Activated CD8-positive, alpha-beta T cell treated with anti-CD3 and anti-CD28 coated beads for 36 hours (primary cell): ENCODE measurements around the gene PLEKHB2. TPM values are rescaled to one million over a fixed set of nuclear protein-coding genes. Genes with fewer than 3 reads are reported as not detected.
"Not testable (repeated sequence)": the region's sequence is repeated elsewhere in the genome, so short reads cannot be mapped to it uniquely, and the experiment has no call there.

ENCODE experiments used
- ATAC-seq: fragments of 200-7000 bp; cut with Tn5 transposase; one replicate; pipeline ENCODE4 v1.10.0; 2021; ENCODE audit warnings: mild to moderate bottlenecking, moderate library complexity
- CTCF ChIA-PET: fragments of 350-600 bp; sonication (Branson Sonifier 250); formaldehyde crosslinking; loops from one replicate; lab custom pipeline; 2021; ENCODE audit warnings: antibody characterized with exemption; lab: Charles Lee
- POLR2A ChIA-PET: fragments of 350-600 bp; sonication (Branson Sonifier 250); formaldehyde crosslinking; loops from one replicate; lab custom pipeline; 2021; ENCODE audit warnings: antibody characterized with exemption; lab: Charles Lee
- DNase-seq: peaks from one replicate; pipeline ENCODE4 v3.0.0-alpha.2; 2020
- H3K27ac Mint-ChIP-seq: one replicate; pipeline ENCODE4 v1.8.0; 2021; ENCODE audit warnings: mild to moderate bottlenecking, mixed read lengths
- H3K27me3 Mint-ChIP-seq: one replicate; pipeline ENCODE4 v1.8.0; 2021; ENCODE audit warnings: mixed read lengths
- H3K36me3 Mint-ChIP-seq: one replicate; pipeline ENCODE4 v1.8.0; 2021; ENCODE audit warnings: low read depth, mixed read lengths
- H3K4me1 Mint-ChIP-seq: one replicate; pipeline ENCODE4 v1.8.0; 2021; ENCODE audit warnings: low read depth, mixed read lengths
- H3K4me3 Mint-ChIP-seq: one replicate; pipeline ENCODE4 v1.8.0; 2021; ENCODE audit warnings: mild to moderate bottlenecking, moderate library complexity, mixed read lengths
- H3K9me3 Mint-ChIP-seq: one replicate; pipeline ENCODE4 v1.8.0; 2021; ENCODE audit warnings: mixed read lengths
- intact Hi-C: fragments of 100-400 bp; cut with micrococcal nuclease; formaldehyde crosslinking; loops from one replicate; pipeline ENCODE4 v1.10.0; 2022
- total RNA-seq, 2 experiments: library from RNA; stranded (reverse); gene quantifications; one replicate each; pipeline ENCODE4 v1.2.3, GENCODE V29; 2021
- TF ChIP-seq, protein P1 (sequence below): fragments of 200-600 bp; IDR thresholded peaks from one replicate; pipeline ENCODE4 v1.8.0; 2022; ENCODE audit warnings: antibody characterized with exemption, mild to moderate bottlenecking

Gene PLEKHB2
- total RNA-seq, 2 experiments from 2014 or later = 47.3 to 49.4 TPM

- peaks cover 70% of the 10 kb centered on the region for H3K4me1 Mint-ChIP-seq
- CTCF ChIA-PET = interaction anchor here (1.2 kb wide), 1 partner anchor 25 kb away, joined by 3 read pairs; no protein-coding TSS in a partner anchor
- H3K27ac Mint-ChIP-seq = no peak overlapping the region
- peaks cover 58% of the 10 kb centered on the region for H3K36me3 Mint-ChIP-seq
- TF ChIP-seq, protein P1, sequence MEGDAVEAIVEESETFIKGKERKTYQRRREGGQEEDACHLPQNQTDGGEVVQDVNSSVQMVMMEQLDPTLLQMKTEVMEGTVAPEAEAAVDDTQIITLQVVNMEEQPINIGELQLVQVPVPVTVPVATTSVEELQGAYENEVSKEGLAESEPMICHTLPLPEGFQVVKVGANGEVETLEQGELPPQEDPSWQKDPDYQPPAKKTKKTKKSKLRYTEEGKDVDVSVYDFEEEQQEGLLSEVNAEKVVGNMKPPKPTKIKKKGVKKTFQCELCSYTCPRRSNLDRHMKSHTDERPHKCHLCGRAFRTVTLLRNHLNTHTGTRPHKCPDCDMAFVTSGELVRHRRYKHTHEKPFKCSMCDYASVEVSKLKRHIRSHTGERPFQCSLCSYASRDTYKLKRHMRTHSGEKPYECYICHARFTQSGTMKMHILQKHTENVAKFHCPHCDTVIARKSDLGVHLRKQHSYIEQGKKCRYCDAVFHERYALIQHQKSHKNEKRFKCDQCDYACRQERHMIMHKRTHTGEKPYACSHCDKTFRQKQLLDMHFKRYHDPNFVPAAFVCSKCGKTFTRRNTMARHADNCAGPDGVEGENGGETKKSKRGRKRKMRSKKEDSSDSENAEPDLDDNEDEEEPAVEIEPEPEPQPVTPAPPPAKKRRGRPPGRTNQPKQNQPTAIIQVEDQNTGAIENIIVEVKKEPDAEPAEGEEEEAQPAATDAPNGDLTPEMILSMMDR = no peak
- DNase-seq = no peak
- ATAC-seq = no peak
- POLR2A ChIA-PET = interaction anchor here (0.6 to 1.5 kb wide), 3 partner anchors 19 to 74 kb away, joined by 3 to 5 read pairs (median 3); partner anchors contain the start of gene FAM168B
- no peaks in the 10 kb centered on the region for H3K27me3 Mint-ChIP-seq
- intact Hi-C loops = no loop called here
- H3K4me3 Mint-ChIP-seq = no peak overlapping the region
- peaks cover 15% of the 10 kb centered on the region for H3K9me3 Mint-ChIP-seq
These were observed 7.4 kb downstream of the PLEKHB2 start for GRCh38 chr2:131112529-131112928.

DNA sequence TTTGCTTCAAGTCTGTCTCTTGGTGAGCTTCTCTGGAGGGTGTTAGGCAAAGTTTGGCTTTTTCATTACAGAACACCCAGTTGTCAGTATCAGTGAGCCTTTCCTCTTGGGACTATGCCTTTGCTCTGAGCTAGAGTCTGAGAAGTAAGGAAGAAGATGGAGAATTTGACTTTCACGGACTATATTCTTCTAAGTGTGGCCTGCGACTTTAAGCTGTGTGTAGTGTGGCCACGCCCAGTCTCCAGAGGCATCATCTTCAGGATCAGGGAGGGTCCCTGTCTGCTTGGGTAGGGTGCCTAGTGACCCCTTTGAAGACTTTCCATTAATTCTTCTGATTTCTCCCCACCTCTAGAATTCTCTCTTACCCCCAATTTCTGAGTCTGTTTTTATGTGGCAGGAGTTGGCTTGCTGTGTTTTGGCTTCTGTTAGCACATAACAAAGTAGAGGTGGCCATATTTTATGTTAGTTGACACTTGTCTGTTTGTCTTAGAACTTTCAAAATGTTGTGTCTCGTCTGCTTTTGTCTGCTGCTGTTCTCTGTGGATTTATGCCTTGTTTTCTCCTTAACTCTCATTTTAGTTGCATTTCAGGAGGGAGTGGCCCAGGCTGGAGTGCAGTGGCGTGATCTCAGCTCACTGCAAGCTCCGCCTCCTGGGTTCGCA, 8.6 kb downstream of the PLEKHB2 start:
- Mint-ChIP-seq H3K27me3 (no peaks in the 10 kb centered on the region), H3K4me1 (peaks cover 67% of the 10 kb centered on the region), H3K27ac (no peak overlapping the region), H3K9me3 (peaks cover 15% of the 10 kb centered on the region), H3K4me3 (no peak overlapping the region), H3K36me3 (peaks cover 60% of the 10 kb centered on the region)
- TF ChIP-seq, protein P1 = no peak
- CTCF ChIA-PET = no interaction called here
- POLR2A ChIA-PET = interaction anchor here (1.2 to 1.5 kb wide), 2 partner anchors 21 to 75 kb away, joined by 3 to 5 read pairs; partner anchors contain the start of gene FAM168B
- ATAC-seq = no peak
- intact Hi-C loops = no loop called here
- DNase-seq = no peak

DNA sequence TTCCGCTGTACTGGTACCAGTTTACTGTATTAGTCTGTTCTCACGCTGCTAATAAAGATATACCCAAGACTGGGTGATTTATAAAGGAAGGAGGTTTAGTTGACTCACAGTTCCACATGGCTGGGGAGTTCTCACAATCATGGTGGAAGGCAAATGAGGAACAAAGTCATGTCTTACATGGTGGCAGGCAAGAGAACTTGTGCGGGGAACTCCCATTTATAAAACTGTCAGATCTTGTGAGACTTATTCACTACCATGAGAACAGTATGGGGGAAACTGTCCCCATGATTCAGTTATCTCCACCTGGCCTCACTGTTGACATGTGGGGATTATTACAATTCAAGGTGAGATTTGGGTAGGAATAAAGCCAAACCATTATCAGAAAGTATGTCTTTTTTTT, 9.8 kb downstream of the PLEKHB2 start:
- H3K27me3 Mint-ChIP-seq, DNase-seq, H3K4me3 Mint-ChIP-seq, ATAC-seq, POLR2A ChIA-PET, intact Hi-C loops: not testable (repeated sequence)
- CTCF ChIA-PET = interaction anchor here (2.3 kb wide), 1 partner anchor 14 kb away, joined by 7 read pairs; no protein-coding TSS in a partner anchor
- Mint-ChIP-seq H3K36me3 (peaks cover 56% of the 10 kb centered on the region), H3K4me1 (peaks cover 67% of the 10 kb centered on the region), H3K27ac (peak overlapping the region; percentile 44), H3K9me3 (peaks cover 15% of the 10 kb centered on the region)

DNA sequence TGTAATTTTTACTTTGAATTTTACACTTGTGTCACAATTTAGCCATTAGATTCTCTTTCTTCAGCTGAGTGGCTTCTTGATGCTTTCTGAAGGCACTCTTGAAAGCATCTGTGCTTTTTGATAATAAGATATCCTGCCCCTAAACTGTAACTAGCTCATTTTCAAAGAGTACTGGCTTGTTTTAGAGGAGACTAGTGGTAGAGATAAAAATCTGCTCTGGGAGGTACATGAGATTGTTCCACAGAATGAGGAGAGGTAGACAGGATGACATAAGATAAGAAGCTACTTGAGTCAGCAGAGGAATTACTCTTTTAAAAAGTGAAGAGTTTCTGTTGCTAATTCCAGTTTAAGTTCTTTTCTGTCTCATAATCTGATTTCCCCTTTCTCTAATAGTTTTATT, 10.6 kb downstream of the PLEKHB2 start:
- H3K4me1 Mint-ChIP-seq = peaks cover 61% of the 10 kb centered on the region
- ChIA-PET POLR2A (interaction anchor here (0.8 kb wide), 1 partner anchor 16 kb away, joined by 3 read pairs; no protein-coding TSS in a partner anchor), CTCF (interaction anchor here (2.3 kb wide), 1 partner anchor 14 kb away, joined by 7 read pairs; no protein-coding TSS in a partner anchor)
- intact Hi-C loops = no loop called here
- H3K27ac Mint-ChIP-seq = no peak overlapping the region
- H3K36me3 Mint-ChIP-seq = peaks cover 50% of the 10 kb centered on the region
- H3K4me3 Mint-ChIP-seq = no peak overlapping the region
- TF ChIP-seq, protein P1 = no peak
- peaks cover 15% of the 10 kb centered on the region for H3K9me3 Mint-ChIP-seq
- peak; percentile 24 for ATAC-seq
- DNase-seq = no peak
- no peaks in the 10 kb centered on the region for H3K27me3 Mint-ChIP-seq

- Mint-ChIP-seq H3K27ac (no peak overlapping the region), H3K4me3 (no peak overlapping the region), H3K9me3 (peaks cover 6% of the 10 kb centered on the region), H3K4me1 (peaks cover 23% of the 10 kb centered on the region), H3K27me3 (no peaks in the 10 kb centered on the region), H3K36me3 (peaks cover 52% of the 10 kb centered on the region)
- TF ChIP-seq, protein P1 = no peak
- DNase-seq = no peak
- no peak for ATAC-seq
- intact Hi-C loops = no loop called here
- ChIA-PET CTCF (no interaction called here), POLR2A (interaction anchor here (1.5 kb wide), 1 partner anchor 12 kb away, joined by 3 read pairs; no protein-coding TSS in a partner anchor)
These were observed 15.7 kb downstream of the PLEKHB2 start for GRCh38 chr2:131120815-131121317.
